K562 (cell line): ENCODE measurements around the gene MTHFSD. TPM values are rescaled to one million over a fixed set of nuclear protein-coding genes. Genes with fewer than 3 reads are reported as not detected.
A peak's percentile ranks its signal among the peaks of the same experiment; 100 is the strongest.

Experiments used
- CREM ChIP-seq: IDR thresholded peaks from 2 replicates; pipeline ENCODE4 v1.6.1; 2014; ENCODE audit warnings: antibody characterized with exemption, low read depth
- ETV1 ChIP-seq: fragments of 450-650 bp; conservative IDR thresholded peaks from 2 replicates; pipeline ENCODE4 v1.6.1; 2016; ENCODE audit warnings: missing genetic modification characterization, control low read depth, low read depth, missing compliant biosample characterization
- HDAC8 ChIP-seq: fragments of 450-650 bp; IDR thresholded peaks from 2 replicates; pipeline ENCODE4 v1.6.1; 2016; ENCODE audit warnings: mild to moderate bottlenecking, missing genetic modification characterization, moderate library complexity, missing compliant biosample characterization
- LEF1 ChIP-seq: fragments of 450-650 bp; IDR thresholded peaks from 2 replicates; pipeline ENCODE4 v1.6.1; 2016; ENCODE audit warnings: mild to moderate bottlenecking
- SOX6 ChIP-seq: fragments of 450-650 bp; IDR thresholded peaks from 2 replicates; pipeline ENCODE4 v1.6.1; 2014; ENCODE audit warnings: mild to moderate bottlenecking
- STAG1 ChIP-seq: sonication (generic); formaldehyde crosslinking; IDR thresholded peaks from 2 replicates; pipeline ENCODE4 v1.5.0; 2020; ENCODE audit warnings: missing genetic modification reagents, borderline replicate concordance
- ZNF174 ChIP-seq: fragments of 250-450 bp; sonication (Bioruptor Pico); IDR thresholded peaks from 2 replicates; pipeline ENCODE4 v1.4.0; 2020; ENCODE audit warnings: mild to moderate bottlenecking
- polyA plus RNA-seq, 8 experiments: library from polyadenylated mRNA; depleted of rRNA in 4 of 8; stranded (reverse) in 5 of 8; unstranded in 3 of 8; fragments of >200 nt; fragmentation: Nextera tagmentation in 2 of 8; fragmentation: Illumina TruSeq in 1 of 8; extraction: Ambion mirVana in 2 of 8; extraction: Trizol in 1 of 8; gene quantifications; 2 replicates each; pipeline versions ENCODE4 v1.2.1 to v1.2.3, GENCODE V29; 2011 to 2014; ENCODE audit warnings: inconsistent platforms in 1 of 8, missing spikeins in 1 of 8
- total RNA-seq, 7 experiments: library from RNA; depleted of rRNA in 6 of 7; stranded (reverse); fragments of >200 nt in 6 of 7; fragmentation: Illumina TruSeq in 2 of 7; extraction: Trizol in 2 of 7; gene quantifications; 2 replicates each; pipeline versions ENCODE4 v1.2.1 to v1.2.3, GENCODE V29; 2011 to 2021; ENCODE audit warnings: low replicate concordance in 1 of 7
- TF ChIP-seq, protein P1 (sequence below): fragments of 450-650 bp; IDR thresholded peaks from 2 replicates; pipeline ENCODE4 v1.6.1; 2018; ENCODE audit not compliant: partially characterized antibody
- TF ChIP-seq, protein P2 (sequence below): sonication (generic); formaldehyde crosslinking; IDR thresholded peaks from 2 replicates; pipeline ENCODE4 v1.8.1; 2023; ENCODE audit warnings: missing genetic modification reagents, mild to moderate bottlenecking, borderline replicate concordance
- TF ChIP-seq, protein P3 (sequence below), 2 experiments: fragments of 200-800 bp in 1 of 2; sonication (Bioruptor generic) in 1 of 2; sonication (generic) in 1 of 2; formaldehyde crosslinking in 1 of 2; IDR thresholded peaks in 1 of 2; conservative IDR thresholded peaks in 1 of 2; 2 replicates each; pipeline versions ENCODE4 v1.5.0 to v1.6.1; 2016 to 2020; ENCODE audit warnings: missing compliant biosample characterization in 1 of 2, missing genetic modification characterization in 1 of 2, missing genetic modification reagents in 1 of 2
- TF ChIP-seq, protein P4 (sequence below): fragments of 450-650 bp; IDR thresholded peaks from 2 replicates; pipeline ENCODE4 v1.6.1; 2016; ENCODE audit warnings: missing biosample characterization, missing genetic modification characterization
- TF ChIP-seq, protein P5 (sequence below): fragments of 250-450 bp; sonication (Bioruptor Pico); IDR thresholded peaks from 2 replicates; pipeline ENCODE4 v1.9.0; 2021; ENCODE audit warnings: mild to moderate bottlenecking, inconsistent platforms

Gene MTHFSD
- total and polyA plus RNA-seq, 9 of the 15 experiments (the other 6 are each of a cell fraction or from before 2014, with no cell fraction given) = 3.2 to 20.2 (median 12.0) TPM

DNA sequence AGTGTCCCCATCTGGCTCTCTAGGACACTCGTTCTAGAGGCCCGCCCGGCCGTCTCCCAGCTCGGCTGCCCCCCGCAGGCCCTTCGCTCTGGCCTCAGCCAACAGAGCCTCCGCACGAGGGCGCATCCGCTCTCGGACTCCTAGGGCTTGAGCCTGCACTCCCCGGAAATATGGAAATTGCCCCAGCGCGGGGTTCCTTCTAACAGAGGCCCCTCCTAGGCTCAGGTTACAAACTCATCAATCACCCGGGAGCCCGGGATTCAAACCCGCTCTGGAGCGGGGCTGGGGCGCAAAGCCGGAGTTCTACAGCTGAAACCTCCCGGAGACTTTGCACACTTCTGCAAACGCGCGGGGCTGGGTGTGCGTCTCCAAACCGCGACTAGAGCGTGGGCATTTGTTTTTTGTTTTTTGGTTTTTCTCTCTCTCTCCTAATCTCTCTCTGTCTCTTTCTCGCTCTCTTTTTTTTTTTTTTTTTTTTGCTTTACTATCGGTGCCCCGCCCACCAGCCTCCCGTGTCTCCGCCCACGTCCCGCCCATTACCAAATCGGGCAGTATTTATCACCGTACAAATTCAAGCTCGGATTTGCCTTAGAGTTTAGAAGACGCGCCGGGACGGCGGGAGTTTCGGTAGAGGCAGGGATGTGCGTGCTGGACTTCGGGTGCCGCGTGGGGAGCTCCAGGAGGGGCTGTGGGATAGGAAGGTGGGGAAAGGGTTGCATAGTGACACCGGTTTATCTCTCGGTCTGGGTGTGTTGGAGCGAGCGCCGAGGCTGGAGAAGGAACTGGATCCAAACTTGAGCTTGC is 20.9 kb upstream of the MTHFSD start (continued):
- TF ChIP-seq, protein P1, sequence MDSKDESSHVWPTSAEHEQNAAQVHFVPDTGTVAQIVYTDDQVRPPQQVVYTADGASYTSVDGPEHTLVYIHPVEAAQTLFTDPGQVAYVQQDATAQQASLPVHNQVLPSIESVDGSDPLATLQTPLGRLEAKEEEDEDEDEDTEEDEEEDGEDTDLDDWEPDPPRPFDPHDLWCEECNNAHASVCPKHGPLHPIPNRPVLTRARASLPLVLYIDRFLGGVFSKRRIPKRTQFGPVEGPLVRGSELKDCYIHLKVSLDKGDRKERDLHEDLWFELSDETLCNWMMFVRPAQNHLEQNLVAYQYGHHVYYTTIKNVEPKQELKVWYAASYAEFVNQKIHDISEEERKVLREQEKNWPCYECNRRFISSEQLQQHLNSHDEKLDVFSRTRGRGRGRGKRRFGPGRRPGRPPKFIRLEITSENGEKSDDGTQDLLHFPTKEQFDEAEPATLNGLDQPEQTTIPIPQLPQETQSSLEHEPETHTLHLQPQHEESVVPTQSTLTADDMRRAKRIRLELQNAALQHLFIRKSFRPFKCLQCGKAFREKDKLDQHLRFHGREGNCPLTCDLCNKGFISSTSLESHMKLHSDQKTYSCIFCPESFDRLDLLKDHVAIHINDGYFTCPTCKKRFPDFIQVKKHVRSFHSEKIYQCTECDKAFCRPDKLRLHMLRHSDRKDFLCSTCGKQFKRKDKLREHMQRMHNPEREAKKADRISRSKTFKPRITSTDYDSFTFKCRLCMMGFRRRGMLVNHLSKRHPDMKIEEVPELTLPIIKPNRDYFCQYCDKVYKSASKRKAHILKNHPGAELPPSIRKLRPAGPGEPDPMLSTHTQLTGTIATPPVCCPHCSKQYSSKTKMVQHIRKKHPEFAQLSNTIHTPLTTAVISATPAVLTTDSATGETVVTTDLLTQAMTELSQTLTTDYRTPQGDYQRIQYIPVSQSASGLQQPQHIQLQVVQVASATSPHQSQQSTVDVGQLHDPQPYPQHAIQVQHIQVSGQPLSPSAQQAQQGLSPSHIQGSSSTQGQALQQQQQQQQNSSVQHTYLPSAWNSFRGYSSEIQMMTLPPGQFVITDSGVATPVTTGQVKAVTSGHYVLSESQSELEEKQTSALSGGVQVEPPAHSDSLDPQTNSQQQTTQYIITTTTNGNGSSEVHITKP = peak; percentile 7
- TF ChIP-seq SOX6 = peak; percentile 18; the same call in 1 of the 2 replicates
- no peak for TF ChIP-seq STAG1
- no peak for TF ChIP-seq CREM
- TF ChIP-seq, protein P2, sequence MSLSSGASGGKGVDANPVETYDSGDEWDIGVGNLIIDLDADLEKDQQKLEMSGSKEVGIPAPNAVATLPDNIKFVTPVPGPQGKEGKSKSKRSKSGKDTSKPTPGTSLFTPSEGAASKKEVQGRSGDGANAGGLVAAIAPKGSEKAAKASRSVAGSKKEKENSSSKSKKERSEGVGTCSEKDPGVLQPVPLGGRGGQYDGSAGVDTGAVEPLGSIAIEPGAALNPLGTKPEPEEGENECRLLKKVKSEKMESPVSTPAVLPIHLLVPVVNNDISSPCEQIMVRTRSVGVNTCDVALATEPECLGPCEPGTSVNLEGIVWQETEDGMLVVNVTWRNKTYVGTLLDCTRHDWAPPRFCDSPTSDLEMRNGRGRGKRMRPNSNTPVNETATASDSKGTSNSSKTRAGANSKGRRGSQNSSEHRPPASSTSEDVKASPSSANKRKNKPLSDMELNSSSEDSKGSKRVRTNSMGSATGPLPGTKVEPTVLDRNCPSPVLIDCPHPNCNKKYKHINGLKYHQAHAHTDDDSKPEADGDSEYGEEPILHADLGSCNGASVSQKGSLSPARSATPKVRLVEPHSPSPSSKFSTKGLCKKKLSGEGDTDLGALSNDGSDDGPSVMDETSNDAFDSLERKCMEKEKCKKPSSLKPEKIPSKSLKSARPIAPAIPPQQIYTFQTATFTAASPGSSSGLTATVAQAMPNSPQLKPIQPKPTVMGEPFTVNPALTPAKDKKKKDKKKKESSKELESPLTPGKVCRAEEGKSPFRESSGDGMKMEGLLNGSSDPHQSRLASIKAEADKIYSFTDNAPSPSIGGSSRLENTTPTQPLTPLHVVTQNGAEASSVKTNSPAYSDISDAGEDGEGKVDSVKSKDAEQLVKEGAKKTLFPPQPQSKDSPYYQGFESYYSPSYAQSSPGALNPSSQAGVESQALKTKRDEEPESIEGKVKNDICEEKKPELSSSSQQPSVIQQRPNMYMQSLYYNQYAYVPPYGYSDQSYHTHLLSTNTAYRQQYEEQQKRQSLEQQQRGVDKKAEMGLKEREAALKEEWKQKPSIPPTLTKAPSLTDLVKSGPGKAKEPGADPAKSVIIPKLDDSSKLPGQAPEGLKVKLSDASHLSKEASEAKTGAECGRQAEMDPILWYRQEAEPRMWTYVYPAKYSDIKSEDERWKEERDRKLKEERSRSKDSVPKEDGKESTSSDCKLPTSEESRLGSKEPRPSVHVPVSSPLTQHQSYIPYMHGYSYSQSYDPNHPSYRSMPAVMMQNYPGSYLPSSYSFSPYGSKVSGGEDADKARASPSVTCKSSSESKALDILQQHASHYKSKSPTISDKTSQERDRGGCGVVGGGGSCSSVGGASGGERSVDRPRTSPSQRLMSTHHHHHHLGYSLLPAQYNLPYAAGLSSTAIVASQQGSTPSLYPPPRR (CRISPR knock-in tag) = no peak
- peak; percentile 73 for TF ChIP-seq ETV1
- TF ChIP-seq, protein P3, sequence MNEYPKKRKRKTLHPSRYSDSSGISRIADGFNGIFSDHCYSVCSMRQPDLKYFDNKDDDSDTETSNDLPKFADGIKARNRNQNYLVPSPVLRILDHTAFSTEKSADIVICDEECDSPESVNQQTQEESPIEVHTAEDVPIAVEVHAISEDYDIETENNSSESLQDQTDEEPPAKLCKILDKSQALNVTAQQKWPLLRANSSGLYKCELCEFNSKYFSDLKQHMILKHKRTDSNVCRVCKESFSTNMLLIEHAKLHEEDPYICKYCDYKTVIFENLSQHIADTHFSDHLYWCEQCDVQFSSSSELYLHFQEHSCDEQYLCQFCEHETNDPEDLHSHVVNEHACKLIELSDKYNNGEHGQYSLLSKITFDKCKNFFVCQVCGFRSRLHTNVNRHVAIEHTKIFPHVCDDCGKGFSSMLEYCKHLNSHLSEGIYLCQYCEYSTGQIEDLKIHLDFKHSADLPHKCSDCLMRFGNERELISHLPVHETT (CRISPR knock-in tag; conservative IDR thresholded peaks at IDR 0.05 in 1 of 2, IDR thresholded peaks at IDR 0.05 in 1 of 2) = no peak
- TF ChIP-seq, protein P4, sequence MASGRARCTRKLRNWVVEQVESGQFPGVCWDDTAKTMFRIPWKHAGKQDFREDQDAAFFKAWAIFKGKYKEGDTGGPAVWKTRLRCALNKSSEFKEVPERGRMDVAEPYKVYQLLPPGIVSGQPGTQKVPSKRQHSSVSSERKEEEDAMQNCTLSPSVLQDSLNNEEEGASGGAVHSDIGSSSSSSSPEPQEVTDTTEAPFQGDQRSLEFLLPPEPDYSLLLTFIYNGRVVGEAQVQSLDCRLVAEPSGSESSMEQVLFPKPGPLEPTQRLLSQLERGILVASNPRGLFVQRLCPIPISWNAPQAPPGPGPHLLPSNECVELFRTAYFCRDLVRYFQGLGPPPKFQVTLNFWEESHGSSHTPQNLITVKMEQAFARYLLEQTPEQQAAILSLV (tag) = no peak
- TF ChIP-seq ZNF174 = no peak
- TF ChIP-seq HDAC8 (tag) = no peak
- TF ChIP-seq, protein P5, sequence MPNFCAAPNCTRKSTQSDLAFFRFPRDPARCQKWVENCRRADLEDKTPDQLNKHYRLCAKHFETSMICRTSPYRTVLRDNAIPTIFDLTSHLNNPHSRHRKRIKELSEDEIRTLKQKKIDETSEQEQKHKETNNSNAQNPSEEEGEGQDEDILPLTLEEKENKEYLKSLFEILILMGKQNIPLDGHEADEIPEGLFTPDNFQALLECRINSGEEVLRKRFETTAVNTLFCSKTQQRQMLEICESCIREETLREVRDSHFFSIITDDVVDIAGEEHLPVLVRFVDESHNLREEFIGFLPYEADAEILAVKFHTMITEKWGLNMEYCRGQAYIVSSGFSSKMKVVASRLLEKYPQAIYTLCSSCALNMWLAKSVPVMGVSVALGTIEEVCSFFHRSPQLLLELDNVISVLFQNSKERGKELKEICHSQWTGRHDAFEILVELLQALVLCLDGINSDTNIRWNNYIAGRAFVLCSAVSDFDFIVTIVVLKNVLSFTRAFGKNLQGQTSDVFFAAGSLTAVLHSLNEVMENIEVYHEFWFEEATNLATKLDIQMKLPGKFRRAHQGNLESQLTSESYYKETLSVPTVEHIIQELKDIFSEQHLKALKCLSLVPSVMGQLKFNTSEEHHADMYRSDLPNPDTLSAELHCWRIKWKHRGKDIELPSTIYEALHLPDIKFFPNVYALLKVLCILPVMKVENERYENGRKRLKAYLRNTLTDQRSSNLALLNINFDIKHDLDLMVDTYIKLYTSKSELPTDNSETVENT (CRISPR knock-in tag) = no peak
- peak; percentile 33; the same call in 1 of the 2 replicates for TF ChIP-seq LEF1
